ENCODE data around the gene PPP3CA. TPM values are rescaled to one million over a fixed set of nuclear protein-coding genes. Genes with fewer than 3 reads are reported as not detected.
"Not testable (repeated sequence)": the region's sequence is repeated elsewhere in the genome, so short reads cannot be mapped to it uniquely, and the experiment has no call there.

The PPP3CA gene
- total RNA-seq, 2 donors from 2014 or later, result 3.3 to 3.5 TPM

- DNase-seq (ENCODE audit: low spot score in 2 of 2), result no peak
- no peak overlapping the region for H3K27ac Mint-ChIP-seq
- no peak for ATAC-seq
- peaks cover 0 to 5% of the 10 kb centered on the region in 2 donors for H3K36me3 Mint-ChIP-seq
- H3K9me3 Mint-ChIP-seq, result no peaks in the 10 kb centered on the region
Measured at GRCh38 chr4:101031971-101032370, 315.4 kb downstream of the PPP3CA start.

- ATAC-seq (no peak), DNase-seq (ENCODE audit: low spot score in 2 of 2) (no peak)
- H3K36me3 Mint-ChIP-seq, result peaks cover 0 to 5% of the 10 kb centered on the region in 2 donors
- H3K27ac Mint-ChIP-seq, result no peak overlapping the region
- H3K9me3 Mint-ChIP-seq, result no peaks in the 10 kb centered on the region
Measured at GRCh38 chr4:101028886-101029285, 318.4 kb downstream of the PPP3CA start.

GRCh38 chr4:101027721-101028120 lies 319.6 kb downstream of the PPP3CA start:
- Mint-ChIP-seq H3K27ac (no peak overlapping the region), H3K36me3 (peaks cover 0 to 2% of the 10 kb centered on the region in 2 donors), H3K9me3 (no peaks in the 10 kb centered on the region)
- DNase-seq (ENCODE audit: low spot score in 2 of 2) (no peak), ATAC-seq (no peak)

GRCh38 chr4:101025755-101026154 lies 321.6 kb downstream of the PPP3CA start:
- Mint-ChIP-seq H3K9me3 (no peaks in the 10 kb centered on the region), H3K36me3 (peaks cover 0 to 7% of the 10 kb centered on the region in 2 donors), H3K27ac (no peak overlapping the region)
- ATAC-seq (no peak), DNase-seq (ENCODE audit: low spot score in 2 of 2) (no peak)

GRCh38 chr4:101022151-101023024 lies 324.9 kb downstream of the PPP3CA start:
- no peak for ATAC-seq
- H3K36me3 Mint-ChIP-seq, result peaks cover 0 to 7% of the 10 kb centered on the region in 2 donors
- no peak overlapping the region for H3K27ac Mint-ChIP-seq
- H3K9me3 Mint-ChIP-seq, result no peaks in the 10 kb centered on the region
- DNase-seq (ENCODE audit: low spot score in 2 of 2), result no peak

GRCh38 chr4:101020956-101021355 lies 326.4 kb downstream of the PPP3CA start:
- DNase-seq (ENCODE audit: low spot score in 2 of 2), result no peak
- ATAC-seq, result peak; percentile 62 to 78

GRCh38 chr4:101019941-101020401 lies 327.4 kb downstream of the PPP3CA start:
- peak in 1 of 2 donors; percentile 18 for DNase-seq (ENCODE audit: low spot score in 2 of 2)
- peak overlapping the region in 1 of 2 donors; percentile 78 for H3K27ac Mint-ChIP-seq

More at GRCh38 chr4:101020956-101021355, 326.4 kb downstream of the PPP3CA start:
- H3K9me3 Mint-ChIP-seq, result no peaks in the 10 kb centered on the region
- peaks cover 0 to 7% of the 10 kb centered on the region in 2 donors for H3K36me3 Mint-ChIP-seq
- peak overlapping the region in 1 of 2 donors; percentile 58 for H3K27ac Mint-ChIP-seq

GRCh38 chr4:101019313-101019712 lies 328.0 kb downstream of the PPP3CA start:
- H3K27ac Mint-ChIP-seq, result peak overlapping the region; percentile 1 to 78
- peaks cover 0 to 7% of the 10 kb centered on the region in 2 donors for H3K36me3 Mint-ChIP-seq
- no peaks in the 10 kb centered on the region for H3K9me3 Mint-ChIP-seq
- DNase-seq (ENCODE audit: low spot score in 2 of 2), result no peak
- ATAC-seq, result peak in 1 of 2 donors; percentile 7

More at GRCh38 chr4:101019941-101020401, 327.4 kb downstream of the PPP3CA start:
- ATAC-seq, result peak; percentile 66 to 80
- H3K36me3 Mint-ChIP-seq, result peaks cover 0 to 7% of the 10 kb centered on the region in 2 donors
- H3K9me3 Mint-ChIP-seq, result no peaks in the 10 kb centered on the region

- Mint-ChIP-seq H3K9me3 (no peaks in the 10 kb centered on the region), H3K27ac (no peak overlapping the region), H3K36me3 (peaks cover 0 to 7% of the 10 kb centered on the region in 2 donors)
- DNase-seq (ENCODE audit: low spot score in 2 of 2), result no peak
- peak in 1 of 2 donors; percentile 21 for ATAC-seq
Measured at GRCh38 chr4:101018836-101019235, 328.5 kb downstream of the PPP3CA start.

GRCh38 chr4:101014417-101014816 lies 332.9 kb downstream of the PPP3CA start:
- no peaks in the 10 kb centered on the region for H3K36me3 Mint-ChIP-seq
- ATAC-seq (peak in 1 of 2 donors; percentile 17), DNase-seq (ENCODE audit: low spot score in 2 of 2) (no peak)
- no peak overlapping the region for H3K27ac Mint-ChIP-seq
- no peaks in the 10 kb centered on the region for H3K9me3 Mint-ChIP-seq

- Mint-ChIP-seq H3K27ac (no peak overlapping the region), H3K9me3 (peaks cover 0 to 5% of the 10 kb centered on the region in 2 donors), H3K36me3 (no peaks in the 10 kb centered on the region)
- ATAC-seq (no peak), DNase-seq (ENCODE audit: low spot score in 2 of 2) (no peak)
Measured at GRCh38 chr4:101010987-101011386, 336.3 kb downstream of the PPP3CA start.

- Mint-ChIP-seq H3K36me3 (peaks cover 6 to 10% of the 10 kb centered on the region in 2 donors), H3K9me3 (peaks cover 0 to 12% of the 10 kb centered on the region in 2 donors), H3K27ac (no peak overlapping the region)
- ATAC-seq, result peak; percentile 31 to 49
- DNase-seq (ENCODE audit: low spot score in 2 of 2), result no peak
Measured at GRCh38 chr4:101009471-101009870, 337.9 kb downstream of the PPP3CA start.

- Mint-ChIP-seq H3K36me3 (peaks cover 10 to 15% of the 10 kb centered on the region in 2 donors), H3K9me3 (peaks cover 0 to 18% of the 10 kb centered on the region in 2 donors), H3K27ac (no peak overlapping the region)
- ATAC-seq (no peak), DNase-seq (ENCODE audit: low spot score in 2 of 2) (no peak)
Measured at GRCh38 chr4:101008503-101008902, 338.8 kb downstream of the PPP3CA start.

GRCh38 chr4:101005659-101006058 lies 341.7 kb downstream of the PPP3CA start:
- Mint-ChIP-seq H3K36me3 (peaks cover 10 to 15% of the 10 kb centered on the region in 2 donors), H3K27ac (no peak overlapping the region), H3K9me3 (peaks cover 0 to 22% of the 10 kb centered on the region in 2 donors)
- ATAC-seq (no peak), DNase-seq (ENCODE audit: low spot score in 2 of 2) (no peak)

- peaks cover 10 to 15% of the 10 kb centered on the region in 2 donors for H3K36me3 Mint-ChIP-seq
- no peak for ATAC-seq
- DNase-seq (ENCODE audit: low spot score in 2 of 2), result no peak
- peaks cover 0 to 17% of the 10 kb centered on the region in 2 donors for H3K9me3 Mint-ChIP-seq
- H3K27ac Mint-ChIP-seq, result no peak overlapping the region
Measured at GRCh38 chr4:101000496-101000895, 346.8 kb downstream of the PPP3CA start.

- H3K27ac Mint-ChIP-seq, result no peak overlapping the region
Measured at GRCh38 chr4:100995671-100996070, 351.7 kb downstream of the PPP3CA start.

GRCh38 chr4:100995002-100995401 lies 352.3 kb downstream of the PPP3CA start:
- H3K27ac Mint-ChIP-seq; H3K9me3 Mint-ChIP-seq; H3K36me3 Mint-ChIP-seq; ATAC-seq; DNase-seq (ENCODE audit: low spot score in 2 of 2): not testable (repeated sequence)

More at GRCh38 chr4:100995671-100996070, 351.7 kb downstream of the PPP3CA start:
- no peak for ATAC-seq
- no peak for DNase-seq (ENCODE audit: low spot score in 2 of 2)
- Mint-ChIP-seq H3K9me3 (no peaks in the 10 kb centered on the region), H3K36me3 (no peaks in the 10 kb centered on the region)
